Stimulated activated CD4-positive, alpha-beta T cell treated with anti-CD3 and anti-CD28 coated beads, Interleukin-1b, Interleukin-23, amount 100 ng/mL, for 24 hours (primary cell): ENCODE results near the gene SLC5A12.

ENCODE experiments used
- DNase-seq, 4 experiments: peaks; one replicate each; pipeline ENCODE4 v3.0.0-alpha.2; 2020; ENCODE audit warnings: low read depth in 4 of 4, low spot score in 1 of 4

SLC5A12 gene

DNA sequence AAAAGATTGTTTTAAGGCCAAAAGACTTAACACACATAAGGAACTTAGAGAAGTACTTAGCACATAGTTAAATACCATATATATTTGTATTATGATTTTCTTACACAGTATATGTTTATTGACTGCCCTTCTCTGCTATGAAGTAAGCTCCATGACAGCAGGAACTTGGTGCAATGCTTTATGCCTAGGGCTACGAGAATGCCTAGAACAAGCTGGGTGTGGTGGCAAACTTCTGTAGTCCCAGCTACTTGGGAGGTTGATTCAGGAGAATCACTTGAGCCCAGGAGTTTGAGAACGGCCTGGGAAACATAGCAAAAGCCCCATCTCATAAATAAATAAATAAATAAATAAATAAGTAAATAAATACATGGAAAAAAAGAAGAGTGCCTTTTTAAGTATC, 1.9 kb downstream of the SLC5A12 start:
- DNase-seq: no peak

DNA sequence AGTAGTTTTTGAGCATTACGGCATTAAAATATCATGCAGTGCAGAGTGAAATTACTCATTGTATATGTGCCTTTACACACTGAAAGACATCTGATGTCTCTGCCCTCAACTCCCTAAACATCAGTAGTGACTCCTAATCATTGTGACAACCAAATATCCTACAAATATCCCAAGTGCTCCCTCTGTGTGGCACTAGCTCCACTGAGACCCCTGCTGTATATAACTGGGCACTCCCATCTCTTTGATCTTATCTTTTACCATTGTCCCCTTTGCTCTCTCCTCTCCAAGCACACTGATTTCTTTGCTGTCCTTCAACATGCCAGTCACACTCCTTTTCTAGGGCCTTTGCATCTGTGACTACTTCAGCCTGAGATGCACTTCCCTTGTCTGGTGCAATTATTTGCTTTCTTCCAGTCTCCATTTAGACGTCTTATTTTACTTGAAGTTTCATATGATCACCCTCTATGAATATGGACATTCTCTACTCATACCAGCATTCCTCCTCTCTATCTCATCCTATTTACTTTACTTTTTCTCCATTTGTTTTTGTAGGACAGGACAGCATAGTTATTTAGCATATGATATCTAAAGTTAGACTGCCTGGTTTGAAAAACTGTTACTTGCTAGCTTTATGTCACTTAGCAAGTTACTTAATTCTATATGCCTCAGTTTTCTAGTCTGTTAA, 2.4 kb downstream of the SLC5A12 start:
- DNase-seq: no peak

DNA sequence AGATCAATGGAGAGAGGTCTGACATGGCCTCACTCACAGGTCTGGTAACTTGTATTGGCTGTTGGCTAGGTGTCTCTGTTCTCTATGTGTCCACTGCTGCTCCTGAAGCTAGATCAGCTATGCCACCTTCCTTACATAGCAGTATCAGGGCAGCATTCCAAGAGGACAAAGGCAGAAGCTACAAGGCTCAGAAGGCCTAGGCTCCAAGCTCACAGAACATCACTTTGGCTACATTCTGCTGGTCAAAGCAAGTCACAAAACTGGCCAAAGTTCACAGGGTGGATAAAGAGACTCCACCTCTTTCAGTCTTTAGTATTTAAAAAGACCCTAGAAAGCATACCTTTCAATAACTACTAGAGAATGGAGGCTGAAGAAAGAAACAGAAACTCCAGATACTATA, 4.1 kb downstream of the SLC5A12 start:
- no peak for DNase-seq

DNA sequence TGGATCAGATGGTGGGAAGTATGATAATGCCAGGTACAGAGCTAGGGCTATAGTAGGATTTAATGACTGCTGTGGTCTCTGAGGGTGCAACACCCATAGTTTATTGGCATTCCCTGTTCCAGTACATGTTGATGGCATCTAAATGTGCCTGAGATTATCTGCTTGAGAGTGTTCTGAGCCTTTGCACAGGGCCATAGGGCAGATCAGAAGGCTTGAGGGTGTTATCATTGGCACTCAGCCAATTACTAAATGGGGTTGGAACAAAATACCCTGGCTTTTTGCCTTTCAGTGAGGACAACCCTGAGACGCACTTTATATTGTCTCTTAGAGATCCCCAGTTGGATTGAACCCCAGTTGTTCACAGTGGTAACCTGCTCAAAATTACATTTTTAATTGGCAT, 6.7 kb downstream of the SLC5A12 start:
- no peak for DNase-seq

DNA sequence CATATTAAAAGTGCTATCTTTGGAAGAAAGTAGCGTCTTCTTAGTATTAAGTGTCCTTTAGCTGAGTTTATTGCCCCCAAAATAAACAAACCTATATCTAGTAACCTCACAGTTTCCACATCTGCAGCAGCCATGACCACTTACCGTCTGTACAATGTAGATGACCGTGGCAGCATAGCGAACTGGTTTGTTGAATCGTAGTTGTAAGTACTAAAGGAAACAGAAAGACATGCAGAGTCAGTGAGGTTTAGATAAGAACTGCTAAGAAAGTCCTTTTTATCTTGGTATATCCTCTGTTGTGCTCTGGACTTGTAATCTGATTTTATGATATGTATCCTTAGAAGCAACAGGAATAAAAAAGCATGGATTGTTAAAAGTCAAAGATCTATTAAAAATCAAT, 9.4 kb downstream of the SLC5A12 start:
- no peak for DNase-seq

DNA sequence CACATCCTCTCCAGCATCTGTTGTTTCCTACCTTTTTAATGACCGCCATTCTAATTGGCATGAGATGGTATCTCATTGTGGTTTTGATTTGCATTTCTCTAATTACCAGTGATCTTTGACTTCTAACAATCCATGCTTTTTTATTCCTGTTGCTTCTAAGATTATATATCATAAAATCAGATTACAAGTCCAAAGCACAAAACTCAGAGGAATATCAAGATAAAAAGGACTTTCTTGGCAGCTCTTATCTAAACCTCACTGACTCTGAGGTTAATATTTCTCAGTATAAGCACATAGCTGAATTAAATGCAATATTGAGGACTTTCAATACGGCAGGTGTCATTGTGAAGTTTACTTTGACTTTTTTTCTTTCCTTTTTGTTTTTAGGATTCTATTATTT, 11.4 kb downstream of the SLC5A12 start:
- DNase-seq: no peak

DNA sequence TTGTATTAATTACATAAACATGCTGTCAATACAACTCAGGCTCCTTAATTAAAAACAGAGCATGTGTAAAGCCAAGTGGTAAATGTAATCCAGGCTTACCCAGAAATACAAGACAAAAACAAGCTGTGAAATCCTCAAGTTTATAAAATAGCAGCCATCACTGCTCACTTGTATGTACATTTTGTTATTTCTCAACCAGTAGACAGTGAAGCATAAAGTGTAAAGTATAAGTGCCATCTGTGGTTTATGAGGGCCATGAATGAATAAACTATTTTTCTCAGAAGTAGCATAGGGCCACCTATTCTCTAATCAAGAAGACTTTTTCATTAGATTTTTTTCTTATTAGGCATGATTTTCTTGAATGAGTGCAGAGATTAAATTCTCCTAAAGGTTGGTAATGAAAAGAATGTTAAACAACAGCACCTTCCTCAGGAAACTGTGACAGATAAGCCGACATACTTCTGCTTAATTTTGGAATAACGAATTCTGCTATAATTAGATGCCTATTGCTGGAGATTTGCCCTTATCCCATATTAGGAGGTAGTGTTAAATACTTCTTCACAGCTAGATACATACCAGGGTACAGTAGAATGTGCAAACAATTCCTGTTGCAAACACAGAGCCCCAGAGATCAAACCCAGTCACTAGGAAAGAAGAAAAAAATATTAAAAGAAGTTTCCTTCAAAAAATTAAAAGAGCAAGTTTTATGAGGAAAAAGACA, 13.0 kb downstream of the SLC5A12 start:
- no peak for DNase-seq

DNA sequence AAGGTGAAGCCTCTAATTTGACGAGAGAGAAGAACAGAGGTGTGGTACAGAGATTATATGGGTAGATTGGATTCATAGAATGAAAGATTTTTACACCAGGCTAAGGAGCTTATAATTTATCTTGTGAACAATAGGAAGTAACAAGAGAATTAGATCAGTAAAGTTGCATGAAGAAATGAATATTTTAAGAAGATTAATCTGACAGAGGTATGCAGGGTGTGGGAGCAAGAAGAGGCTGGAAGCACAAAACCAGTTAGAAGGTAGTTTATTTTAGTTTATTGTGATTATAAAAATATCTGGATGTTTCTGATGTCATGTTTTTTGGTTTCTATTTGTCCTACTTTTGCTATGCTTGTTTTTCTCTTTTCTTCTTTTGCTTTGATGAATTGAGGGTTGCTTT, 15.7 kb downstream of the SLC5A12 start:
- no peak for DNase-seq

DNA sequence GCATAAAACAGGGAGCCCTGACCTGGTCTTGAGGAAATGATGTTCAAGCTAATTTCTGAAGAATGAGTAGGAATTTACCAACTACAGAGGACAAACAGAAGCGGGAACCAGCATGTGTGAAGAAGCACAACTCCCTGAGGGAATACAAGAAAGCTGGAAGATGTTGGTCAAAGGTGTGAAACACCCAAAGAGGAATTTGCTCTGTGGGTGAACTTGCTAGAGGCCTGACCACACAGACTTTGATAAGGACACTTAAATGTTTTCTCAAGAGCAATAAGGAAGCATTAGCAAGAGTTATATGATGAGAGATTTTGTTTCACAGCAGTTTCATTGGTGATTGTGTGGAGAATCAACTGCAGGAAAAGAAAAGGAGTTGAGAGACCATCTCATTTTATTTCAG, 17.6 kb downstream of the SLC5A12 start:
- no peak for DNase-seq

DNA sequence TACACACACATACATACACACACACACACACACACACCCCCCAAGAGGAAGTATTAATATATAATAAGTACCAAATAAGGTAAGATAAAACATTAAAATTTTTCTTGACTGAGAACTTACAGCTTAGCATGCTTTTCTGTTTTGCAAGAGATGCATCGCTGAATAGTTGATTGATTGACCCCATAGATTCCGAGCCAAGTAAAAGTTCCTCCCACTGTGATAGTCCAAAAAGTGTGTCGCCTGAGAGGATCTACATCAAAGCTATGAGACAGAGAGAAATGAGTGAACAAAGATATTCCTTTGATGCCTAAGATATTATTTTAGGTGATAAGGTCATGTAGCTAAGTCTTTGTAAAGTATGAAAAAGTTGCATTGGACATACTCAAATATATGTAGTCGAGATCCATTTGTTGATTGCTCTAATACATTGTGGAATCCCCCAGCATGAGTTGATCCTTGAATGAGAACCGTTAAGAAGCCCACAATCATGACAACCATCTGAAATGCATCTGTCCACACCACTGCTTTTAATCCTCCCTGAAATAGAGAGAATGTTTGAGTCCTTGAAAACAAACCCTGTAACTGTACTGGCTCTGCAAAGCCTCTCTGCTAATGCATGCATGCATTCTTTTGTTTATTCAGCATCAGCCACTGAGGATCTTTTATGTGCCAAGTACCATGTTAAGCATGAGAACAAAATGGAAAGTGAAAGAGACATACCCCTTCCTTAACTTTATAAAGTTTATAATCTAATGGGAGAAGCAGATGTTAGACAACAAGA, 18.3 kb downstream of the SLC5A12 start:
- no peak for DNase-seq

DNA sequence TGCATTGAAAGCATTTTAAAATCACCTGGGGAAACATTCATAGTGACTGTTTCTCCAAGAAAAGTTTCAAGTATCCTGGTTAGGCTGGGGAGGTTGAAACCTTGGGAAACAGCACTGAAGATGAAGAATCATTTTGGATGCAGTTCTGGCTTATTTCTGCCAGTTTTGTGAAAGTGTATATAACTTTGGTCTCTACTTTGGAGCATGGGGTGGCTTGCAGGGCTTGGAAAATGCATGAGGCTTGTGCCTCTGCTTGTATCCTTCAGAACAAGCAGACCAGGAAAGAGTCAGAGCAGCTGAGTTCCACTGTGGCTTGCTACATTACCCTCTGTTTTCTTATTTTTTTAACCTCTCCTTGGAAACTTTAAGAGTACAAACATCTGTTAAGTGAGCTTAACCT, 19.5 kb downstream of the SLC5A12 start:
- DNase-seq: no peak

DNA sequence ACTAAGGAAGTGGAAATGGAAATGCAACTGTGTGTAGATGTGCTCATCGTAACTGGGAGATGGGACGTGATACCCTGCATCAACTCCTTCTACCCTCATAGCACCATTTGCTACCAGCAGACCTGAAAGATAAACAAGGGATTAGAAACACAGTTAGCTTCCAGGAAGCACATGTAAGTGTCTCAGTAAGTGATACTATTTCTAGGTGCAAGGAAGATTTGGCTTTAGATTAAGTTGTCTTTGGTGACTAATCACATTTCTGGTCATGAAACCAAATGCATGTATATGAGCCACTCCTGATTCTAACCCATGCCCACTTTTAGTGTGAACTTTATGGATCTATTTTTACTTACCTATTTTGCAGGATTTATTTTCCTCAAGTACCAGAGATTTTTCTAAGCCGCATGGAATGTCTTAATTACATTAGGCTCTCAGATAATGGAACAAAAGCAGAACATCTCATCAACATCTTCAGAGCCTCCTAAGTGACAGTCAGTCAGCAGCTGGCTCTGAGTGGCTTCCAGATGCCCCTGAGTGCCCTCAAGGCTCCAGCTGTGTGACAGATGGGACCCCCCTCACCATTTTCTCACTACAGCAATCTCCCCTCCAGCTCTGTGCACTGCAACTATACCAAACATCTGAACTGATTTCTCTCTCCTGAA, 21.2 kb downstream of the SLC5A12 start:
- no peak for DNase-seq

DNA sequence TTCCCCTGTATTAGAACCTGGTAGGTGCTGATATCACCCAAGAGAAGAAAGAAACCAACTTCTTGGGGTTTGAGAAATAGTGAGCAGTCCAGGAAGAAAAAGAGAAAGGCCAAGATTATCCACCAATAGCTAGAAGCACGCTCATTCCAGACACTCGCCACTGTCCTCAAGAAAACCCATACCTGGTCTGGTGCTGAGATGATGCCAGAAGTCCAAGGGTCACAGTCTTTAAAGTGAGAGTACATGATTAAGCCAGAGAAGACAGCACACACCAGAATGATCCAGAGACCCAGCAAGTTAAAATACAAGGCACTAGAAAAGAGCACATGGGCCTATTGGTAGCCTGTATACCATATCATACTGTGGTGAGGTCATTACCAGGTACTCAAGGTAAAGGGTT, 23.6 kb downstream of the SLC5A12 start:
- DNase-seq: no peak

DNA sequence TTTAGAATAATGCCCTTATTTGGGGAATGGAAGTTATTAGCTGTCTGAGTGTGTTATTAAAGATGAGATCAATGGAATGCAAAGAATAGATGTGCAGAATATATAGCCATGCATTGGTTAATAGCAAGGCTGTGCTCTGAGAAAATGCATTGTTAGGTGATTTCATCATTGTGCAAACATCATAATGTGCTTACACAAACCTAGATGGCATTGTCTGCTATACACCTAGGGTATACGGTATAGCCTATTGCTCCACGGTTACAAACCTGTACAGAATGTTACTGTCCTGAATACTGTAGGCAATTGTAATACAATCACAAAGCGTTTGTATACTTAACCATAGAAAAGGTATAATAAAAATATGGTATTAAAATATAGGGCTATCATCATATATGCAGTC, 25.5 kb downstream of the SLC5A12 start:
- no peak for DNase-seq

DNA sequence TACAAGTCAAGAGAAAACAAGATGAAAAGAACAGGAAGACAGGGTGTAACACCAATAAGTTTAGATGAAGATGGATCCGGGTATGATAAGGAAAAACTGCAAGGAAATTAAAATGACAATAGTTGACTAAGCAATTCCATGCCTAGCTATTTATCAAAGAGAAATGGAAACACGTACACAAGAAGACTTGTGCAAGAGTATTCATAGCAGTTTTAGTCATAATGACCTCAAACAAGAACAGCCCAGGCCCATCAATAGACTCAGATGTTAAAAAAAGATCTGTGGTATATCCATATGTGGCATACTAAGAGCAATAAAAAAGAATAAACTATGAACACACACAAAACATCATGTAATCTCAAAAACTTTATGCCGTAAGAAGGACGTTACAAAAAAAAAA, 33.2 kb downstream of the SLC5A12 start:
- no peak for DNase-seq

DNA sequence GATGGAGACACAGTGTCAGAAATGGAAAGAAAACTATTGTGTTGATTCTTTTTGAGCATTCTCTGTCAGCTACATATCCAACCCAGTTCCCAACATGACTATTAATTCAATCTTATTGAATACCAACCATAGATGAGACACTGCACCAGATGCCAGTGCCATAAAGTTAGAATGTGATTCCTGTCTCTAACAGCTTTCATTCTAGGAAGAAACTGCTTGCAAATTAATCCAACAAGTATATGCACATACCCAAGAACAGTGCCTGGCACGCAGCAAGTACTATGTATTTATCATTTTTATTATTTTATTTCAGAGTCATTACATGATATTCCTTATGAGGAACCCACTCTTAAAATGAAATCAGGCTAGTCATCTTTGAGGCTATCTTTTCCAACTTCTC, 34.5 kb downstream of the SLC5A12 start:
- no peak for DNase-seq

DNA sequence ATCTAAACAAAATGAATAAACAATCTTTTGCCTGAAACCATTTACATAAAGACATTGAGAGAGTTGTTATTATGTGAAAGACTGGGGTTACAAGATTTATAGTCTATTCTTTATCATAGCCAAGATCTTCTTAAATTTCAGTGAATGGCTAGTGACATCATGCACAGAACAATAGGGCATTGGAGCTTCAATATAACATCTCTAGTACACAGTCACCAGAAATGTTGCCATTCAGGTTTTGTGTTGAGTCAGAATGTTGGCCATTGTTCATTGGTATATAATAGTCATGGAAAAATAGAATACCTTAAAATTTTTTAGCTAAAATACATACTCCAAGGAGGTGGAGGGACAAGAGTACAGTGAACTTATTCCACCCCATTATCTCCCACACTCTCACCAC, 44.3 kb downstream of the SLC5A12 start:
- no peak for DNase-seq

DNA sequence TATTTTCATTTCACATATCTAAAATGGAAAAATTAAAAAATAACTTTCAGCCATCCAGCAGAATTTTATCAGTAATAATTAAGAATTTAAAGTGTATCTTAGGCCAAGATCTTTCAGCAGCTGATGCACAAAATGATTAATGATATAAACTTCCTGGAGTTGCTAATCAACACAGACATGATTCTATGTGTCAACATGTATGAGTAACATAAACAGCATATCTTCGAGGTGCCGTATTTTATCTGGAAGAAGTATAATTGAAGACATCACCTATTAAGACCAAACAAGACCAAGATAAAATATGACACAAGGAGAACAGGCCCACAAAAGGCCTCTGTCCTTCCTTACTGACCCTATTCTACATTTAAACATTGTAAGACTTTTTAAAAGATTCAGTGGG, 45.2 kb downstream of the SLC5A12 start:
- DNase-seq: no peak

DNA sequence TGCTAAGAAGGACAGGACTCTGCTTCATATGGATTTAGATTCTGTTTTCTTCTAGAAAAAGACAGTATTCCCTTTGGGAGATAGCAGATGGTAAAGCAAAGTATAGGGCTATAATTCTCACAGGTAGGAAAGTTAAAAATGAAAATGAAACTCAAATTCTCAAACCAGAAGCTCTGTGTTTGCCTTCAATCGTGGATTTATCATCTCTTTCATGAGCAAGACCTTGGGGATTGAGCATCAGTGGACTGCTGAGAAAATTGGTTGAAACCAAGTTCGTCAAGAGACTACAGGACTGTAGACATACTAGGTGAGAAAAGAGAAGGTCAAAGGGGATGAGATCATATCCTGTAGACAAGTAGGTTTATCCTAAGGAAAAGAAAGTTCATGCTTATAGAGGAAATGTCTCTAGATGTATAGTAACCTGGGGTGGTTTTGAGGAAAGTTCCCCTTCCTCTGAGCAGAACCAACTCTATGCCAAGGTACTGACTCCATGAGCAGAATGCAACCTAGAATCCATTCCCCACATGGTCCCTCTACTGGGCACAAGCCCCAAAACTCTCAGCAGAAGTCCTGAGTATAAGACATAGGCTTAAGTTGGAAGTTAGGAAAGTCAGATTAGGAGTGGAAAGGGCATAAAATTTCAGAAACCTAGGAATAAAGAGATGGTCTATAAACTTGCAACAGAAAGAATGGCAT, 46.5 kb downstream of the SLC5A12 start:
- no peak for DNase-seq

DNA sequence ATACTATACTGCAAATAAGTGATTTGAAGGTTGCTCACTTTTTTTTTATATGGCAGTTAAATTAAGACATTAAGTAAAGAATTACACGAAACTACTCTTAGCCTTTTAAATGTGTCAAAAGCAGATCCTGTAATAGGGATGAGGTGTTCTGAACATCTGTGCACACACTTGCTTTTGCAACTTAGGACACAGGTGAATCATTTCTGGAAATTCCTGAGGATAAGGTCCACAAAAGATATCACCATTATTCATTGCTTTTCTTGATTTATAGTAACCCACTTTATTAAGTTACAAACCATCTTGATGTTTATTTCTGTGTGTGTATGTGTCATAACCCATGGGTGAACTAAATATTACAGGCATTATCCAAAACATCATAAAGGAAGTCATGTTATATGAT, 55.9 kb downstream of the SLC5A12 start:
- DNase-seq: no peak

DNA sequence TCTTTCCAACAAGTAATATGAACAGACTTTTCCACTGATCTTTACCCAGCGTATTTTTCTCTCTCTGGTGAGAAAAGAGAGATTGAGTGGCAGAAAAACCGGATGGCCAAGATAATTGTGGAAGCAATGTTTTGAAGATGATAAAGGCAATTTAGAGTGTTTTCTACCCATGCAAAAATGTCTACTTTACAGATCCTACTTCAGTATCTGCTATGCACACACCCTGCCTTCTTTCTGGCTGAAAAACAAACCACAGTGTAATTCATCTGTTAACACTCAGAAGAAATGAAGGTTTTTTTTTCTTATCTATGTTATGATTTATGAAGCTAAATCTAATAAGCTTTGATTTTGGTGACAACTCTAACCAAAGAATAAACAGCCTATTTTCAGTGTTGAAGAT, 56.8 kb downstream of the SLC5A12 start:
- DNase-seq: no peak
